SKM-1 (cell line): Measurements from ENCODE around the gene C9orf78.

ENCODE experiments used
- DNase-seq: peaks from one replicate; lab custom pipeline; 2025; ENCODE audit not compliant: unreplicated experiment; lab: John Stamatoyannopoulos, UW

The C9orf78 gene

GRCh38 chr9:129845373-129845772 is 10.3 kb upstream of the C9orf78 start:
- DNase-seq = no peak

GRCh38 chr9:129841071-129841470 is 6.0 kb upstream of the C9orf78 start:
- no peak for DNase-seq

- no peak for DNase-seq
These were observed 5.0 kb upstream of the C9orf78 start for GRCh38 chr9:129840034-129840433.

GRCh38 chr9:129839324-129840023 is 4.4 kb upstream of the C9orf78 start:
- DNase-seq = no peak

GRCh38 chr9:129838707-129839259 is 3.7 kb upstream of the C9orf78 start:
- no peak for DNase-seq

- DNase-seq = no peak
These were observed 1.4 kb upstream of the C9orf78 start for GRCh38 chr9:129836311-129837007.

GRCh38 chr9:129835860-129836223 is 767 bp upstream of the C9orf78 start:
- DNase-seq = no peak

GRCh38 chr9:129834489-129835127 is 467 bp downstream of the C9orf78 start:
- DNase-seq = no peak

- no peak for DNase-seq
These were observed 2.1 kb downstream of the C9orf78 start for GRCh38 chr9:129832982-129833381.

- DNase-seq = no peak
These were observed 6.1 kb downstream of the C9orf78 start for GRCh38 chr9:129828969-129829368.

- DNase-seq = no peak
These were observed 7.0 kb downstream of the C9orf78 start for GRCh38 chr9:129828051-129828450.

- no peak for DNase-seq
These were observed 8.3 kb downstream of the C9orf78 start for GRCh38 chr9:129826759-129827158.

- DNase-seq = no peak
These were observed 8.7 kb downstream of the C9orf78 start for GRCh38 chr9:129826344-129826743.

GRCh38 chr9:129823935-129824601 is 11.0 kb downstream of the C9orf78 start, which contains the start of gene TOR1A:
TSS of gene TOR1A (minus strand) at chr9:129824136. CDS start at chr9:129824085, 51 bp downstream.
- peak; percentile 90 for DNase-seq

GRCh38 chr9:129823542-129823934 is 11.5 kb downstream of the C9orf78 start:
- no peak for DNase-seq

- DNase-seq = peak; percentile 53
These were observed 12.1 kb downstream of the C9orf78 start for GRCh38 chr9:129822898-129823541.

- DNase-seq = peak; percentile 94
These were observed 18.3 kb downstream of the C9orf78 start for GRCh38 chr9:129816501-129817435.

GRCh38 chr9:129815278-129815677 is 19.8 kb downstream of the C9orf78 start:
- DNase-seq = no peak

GRCh38 chr9:129814432-129815223 is 20.4 kb downstream of the C9orf78 start:
- DNase-seq = no peak
